DOHH2 (cell line): Measurements from ENCODE around the gene BMS1.

Experiments
- EZH2phosphoT487 ChIP-seq: fragments of 200-600 bp; sonication (generic); IDR thresholded peaks from 2 replicates; pipeline ENCODE4 v1.6.1; 2017; ENCODE audit warnings: borderline replicate concordance, mild to moderate bottlenecking, antibody characterized with exemption, low read length, moderate library complexity, mixed read lengths
- TF ChIP-seq, protein P1 (sequence below): fragments of 200-600 bp; sonication (generic); IDR thresholded peaks from one replicate; pipeline ENCODE4 v1.5.1; 2014; ENCODE audit warnings: antibody characterized with exemption, mild to moderate bottlenecking, low read depth, low read length; ENCODE audit not compliant: poor library complexity, severe bottlenecking

DNA sequence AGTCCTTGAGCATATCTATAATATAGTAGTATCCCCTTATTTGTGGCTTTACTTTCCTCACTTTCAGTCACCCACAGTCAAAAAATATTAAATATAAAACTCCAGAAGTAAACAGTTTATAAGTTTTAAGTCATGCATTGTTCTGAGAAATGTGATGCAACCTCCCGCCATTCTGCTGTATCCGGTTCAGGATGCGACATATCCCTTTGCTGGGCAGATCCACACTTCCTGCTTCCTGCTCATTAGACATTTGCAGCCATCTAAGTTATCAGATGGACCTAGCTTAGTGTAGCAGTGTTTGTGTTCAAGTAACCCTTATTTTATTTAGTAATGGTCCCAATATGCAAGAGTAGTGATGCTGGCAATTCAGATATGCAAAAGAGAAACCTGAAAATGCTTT is 38.9 kb upstream of the BMS1 start:
- TF ChIP-seq, protein P1, sequence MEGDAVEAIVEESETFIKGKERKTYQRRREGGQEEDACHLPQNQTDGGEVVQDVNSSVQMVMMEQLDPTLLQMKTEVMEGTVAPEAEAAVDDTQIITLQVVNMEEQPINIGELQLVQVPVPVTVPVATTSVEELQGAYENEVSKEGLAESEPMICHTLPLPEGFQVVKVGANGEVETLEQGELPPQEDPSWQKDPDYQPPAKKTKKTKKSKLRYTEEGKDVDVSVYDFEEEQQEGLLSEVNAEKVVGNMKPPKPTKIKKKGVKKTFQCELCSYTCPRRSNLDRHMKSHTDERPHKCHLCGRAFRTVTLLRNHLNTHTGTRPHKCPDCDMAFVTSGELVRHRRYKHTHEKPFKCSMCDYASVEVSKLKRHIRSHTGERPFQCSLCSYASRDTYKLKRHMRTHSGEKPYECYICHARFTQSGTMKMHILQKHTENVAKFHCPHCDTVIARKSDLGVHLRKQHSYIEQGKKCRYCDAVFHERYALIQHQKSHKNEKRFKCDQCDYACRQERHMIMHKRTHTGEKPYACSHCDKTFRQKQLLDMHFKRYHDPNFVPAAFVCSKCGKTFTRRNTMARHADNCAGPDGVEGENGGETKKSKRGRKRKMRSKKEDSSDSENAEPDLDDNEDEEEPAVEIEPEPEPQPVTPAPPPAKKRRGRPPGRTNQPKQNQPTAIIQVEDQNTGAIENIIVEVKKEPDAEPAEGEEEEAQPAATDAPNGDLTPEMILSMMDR, result no peak
- TF ChIP-seq EZH2phosphoT487, result no peak
